Loucy (cell line): ENCODE measurements around the gene ATG13.

Source experiments
- EZH2phosphoT487 ChIP-seq: fragments of 200-600 bp; IDR thresholded peaks from 2 replicates; pipeline ENCODE4 v1.6.1; 2018; ENCODE audit warnings: antibody characterized with exemption, mild to moderate bottlenecking, moderate library complexity, borderline replicate concordance
- TF ChIP-seq, protein P1 (sequence below): fragments of 200-600 bp; sonication (generic); conservative IDR thresholded peaks from 2 replicates; pipeline ENCODE4 v1.5.1; 2014; ENCODE audit warnings: mild to moderate bottlenecking, antibody characterized with exemption, low read length

DNA sequence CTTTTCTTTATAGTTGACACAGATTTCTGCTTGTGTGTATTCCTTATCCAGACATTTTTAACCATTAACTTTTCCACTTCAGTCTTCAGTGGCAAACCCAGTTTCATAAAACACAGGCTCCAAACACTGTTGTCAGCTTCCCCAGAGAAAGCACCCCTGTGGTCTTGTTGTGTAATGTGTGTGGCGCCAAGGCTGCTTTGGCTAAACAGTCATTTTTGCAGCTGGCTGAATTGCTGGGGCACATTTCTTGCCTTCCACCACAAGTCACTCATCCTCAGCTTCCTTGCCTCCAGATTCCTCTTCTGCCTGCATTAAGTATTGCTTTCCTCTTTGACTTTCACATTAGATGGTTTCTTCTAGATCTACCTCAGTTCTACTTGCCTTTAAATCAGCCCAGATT is 42.6 kb downstream of the ATG13 start:
- TF ChIP-seq, protein P1, sequence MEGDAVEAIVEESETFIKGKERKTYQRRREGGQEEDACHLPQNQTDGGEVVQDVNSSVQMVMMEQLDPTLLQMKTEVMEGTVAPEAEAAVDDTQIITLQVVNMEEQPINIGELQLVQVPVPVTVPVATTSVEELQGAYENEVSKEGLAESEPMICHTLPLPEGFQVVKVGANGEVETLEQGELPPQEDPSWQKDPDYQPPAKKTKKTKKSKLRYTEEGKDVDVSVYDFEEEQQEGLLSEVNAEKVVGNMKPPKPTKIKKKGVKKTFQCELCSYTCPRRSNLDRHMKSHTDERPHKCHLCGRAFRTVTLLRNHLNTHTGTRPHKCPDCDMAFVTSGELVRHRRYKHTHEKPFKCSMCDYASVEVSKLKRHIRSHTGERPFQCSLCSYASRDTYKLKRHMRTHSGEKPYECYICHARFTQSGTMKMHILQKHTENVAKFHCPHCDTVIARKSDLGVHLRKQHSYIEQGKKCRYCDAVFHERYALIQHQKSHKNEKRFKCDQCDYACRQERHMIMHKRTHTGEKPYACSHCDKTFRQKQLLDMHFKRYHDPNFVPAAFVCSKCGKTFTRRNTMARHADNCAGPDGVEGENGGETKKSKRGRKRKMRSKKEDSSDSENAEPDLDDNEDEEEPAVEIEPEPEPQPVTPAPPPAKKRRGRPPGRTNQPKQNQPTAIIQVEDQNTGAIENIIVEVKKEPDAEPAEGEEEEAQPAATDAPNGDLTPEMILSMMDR: no peak
- no peak for TF ChIP-seq EZH2phosphoT487
